ENCODE data around the gene FAM186B. TPM values are rescaled to one million over a fixed set of nuclear protein-coding genes. Genes with fewer than 3 reads are reported as not detected.

FAM186B gene
- total RNA-seq, 1 experiment from 2014 or later = 0.39 TPM

GRCh38 chr12:49631336-49631907, 26.0 kb upstream of the FAM186B start:
- peak; percentile 31 for ATAC-seq
- no peak overlapping the region for H3K4me3 Mint-ChIP-seq
- H3K9me3 Mint-ChIP-seq = no peaks in the 10 kb centered on the region
- H3K27me3 Mint-ChIP-seq (ENCODE audit: low read depth) = no peaks in the 10 kb centered on the region
- no peak for DNase-seq (ENCODE audit: low spot score)
- no peak for TF ChIP-seq JUN (CRISPR knock-in tag; IDR thresholded peaks at IDR 0.05)
- no peak for TF ChIP-seq ZNF416 (CRISPR knock-in tag; IDR thresholded peaks at IDR 0.05)
- no peak for TF ChIP-seq PRRX2 (CRISPR knock-in tag; IDR thresholded peaks at IDR 0.05)
- no peak for TF ChIP-seq ELF4 (CRISPR knock-in tag; IDR thresholded peaks at IDR 0.05; ENCODE audit: low read depth)
- TF ChIP-seq ZNF219 (CRISPR knock-in tag; IDR thresholded peaks at IDR 0.05; ENCODE audit: borderline replicate concordance) = no peak
- TF ChIP-seq, protein P1, sequence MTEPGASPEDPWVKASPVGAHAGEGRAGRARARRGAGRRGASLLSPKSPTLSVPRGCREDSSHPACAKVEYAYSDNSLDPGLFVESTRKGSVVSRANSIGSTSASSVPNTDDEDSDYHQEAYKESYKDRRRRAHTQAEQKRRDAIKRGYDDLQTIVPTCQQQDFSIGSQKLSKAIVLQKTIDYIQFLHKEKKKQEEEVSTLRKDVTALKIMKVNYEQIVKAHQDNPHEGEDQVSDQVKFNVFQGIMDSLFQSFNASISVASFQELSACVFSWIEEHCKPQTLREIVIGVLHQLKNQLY (CRISPR knock-in tag; IDR thresholded peaks at IDR 0.05) = no peak
- no peak for TF ChIP-seq NR3C1 (CRISPR knock-in tag; conservative IDR thresholded peaks at IDR 0.05; ENCODE audit: low read depth)
- no peak for TF ChIP-seq GRHL2 (CRISPR knock-in tag; IDR thresholded peaks at IDR 0.05; ENCODE audit: insufficient replicate concordance, severe bottlenecking)
- TF ChIP-seq, protein P2, sequence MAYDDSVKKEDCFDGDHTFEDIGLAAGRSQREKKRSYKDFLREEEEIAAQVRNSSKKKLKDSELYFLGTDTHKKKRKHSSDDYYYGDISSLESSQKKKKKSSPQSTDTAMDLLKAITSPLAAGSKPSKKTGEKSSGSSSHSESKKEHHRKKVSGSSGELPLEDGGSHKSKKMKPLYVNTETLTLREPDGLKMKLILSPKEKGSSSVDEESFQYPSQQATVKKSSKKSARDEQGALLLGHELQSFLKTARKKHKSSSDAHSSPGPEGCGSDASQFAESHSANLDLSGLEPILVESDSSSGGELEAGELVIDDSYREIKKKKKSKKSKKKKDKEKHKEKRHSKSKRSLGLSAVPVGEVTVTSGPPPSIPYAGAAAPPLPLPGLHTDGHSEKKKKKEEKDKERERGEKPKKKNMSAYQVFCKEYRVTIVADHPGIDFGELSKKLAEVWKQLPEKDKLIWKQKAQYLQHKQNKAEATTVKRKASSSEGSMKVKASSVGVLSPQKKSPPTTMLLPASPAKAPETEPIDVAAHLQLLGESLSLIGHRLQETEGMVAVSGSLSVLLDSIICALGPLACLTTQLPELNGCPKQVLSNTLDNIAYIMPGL (CRISPR knock-in tag; IDR thresholded peaks at IDR 0.05) = no peak
- TF ChIP-seq ZNF671 (CRISPR knock-in tag; IDR thresholded peaks at IDR 0.05) = no peak
- TF ChIP-seq FOXK1 (CRISPR knock-in tag; IDR thresholded peaks at IDR 0.05) = no peak
- TF ChIP-seq JAZF1 (CRISPR knock-in tag; IDR thresholded peaks at IDR 0.05) = no peak
- TF ChIP-seq, protein P3, sequence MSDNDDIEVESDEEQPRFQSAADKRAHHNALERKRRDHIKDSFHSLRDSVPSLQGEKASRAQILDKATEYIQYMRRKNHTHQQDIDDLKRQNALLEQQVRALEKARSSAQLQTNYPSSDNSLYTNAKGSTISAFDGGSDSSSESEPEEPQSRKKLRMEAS (CRISPR knock-in tag; IDR thresholded peaks at IDR 0.05) = no peak
- TF ChIP-seq MXD4 (CRISPR knock-in tag; IDR thresholded peaks at IDR 0.05; ENCODE audit: borderline replicate concordance) = no peak
- TF ChIP-seq, protein P4, sequence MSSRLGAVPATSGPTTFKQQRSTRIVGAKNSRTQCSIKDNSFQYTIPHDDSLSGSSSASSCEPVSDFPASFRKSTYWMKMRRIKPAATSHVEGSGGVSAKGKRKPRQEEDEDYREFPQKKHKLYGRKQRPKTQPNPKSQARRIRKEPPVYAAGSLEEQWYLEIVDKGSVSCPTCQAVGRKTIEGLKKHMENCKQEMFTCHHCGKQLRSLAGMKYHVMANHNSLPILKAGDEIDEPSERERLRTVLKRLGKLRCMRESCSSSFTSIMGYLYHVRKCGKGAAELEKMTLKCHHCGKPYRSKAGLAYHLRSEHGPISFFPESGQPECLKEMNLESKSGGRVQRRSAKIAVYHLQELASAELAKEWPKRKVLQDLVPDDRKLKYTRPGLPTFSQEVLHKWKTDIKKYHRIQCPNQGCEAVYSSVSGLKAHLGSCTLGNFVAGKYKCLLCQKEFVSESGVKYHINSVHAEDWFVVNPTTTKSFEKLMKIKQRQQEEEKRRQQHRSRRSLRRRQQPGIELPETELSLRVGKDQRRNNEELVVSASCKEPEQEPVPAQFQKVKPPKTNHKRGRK (CRISPR knock-in tag; IDR thresholded peaks at IDR 0.05; ENCODE audit: borderline replicate concordance) = no peak
- TF ChIP-seq, protein P5, sequence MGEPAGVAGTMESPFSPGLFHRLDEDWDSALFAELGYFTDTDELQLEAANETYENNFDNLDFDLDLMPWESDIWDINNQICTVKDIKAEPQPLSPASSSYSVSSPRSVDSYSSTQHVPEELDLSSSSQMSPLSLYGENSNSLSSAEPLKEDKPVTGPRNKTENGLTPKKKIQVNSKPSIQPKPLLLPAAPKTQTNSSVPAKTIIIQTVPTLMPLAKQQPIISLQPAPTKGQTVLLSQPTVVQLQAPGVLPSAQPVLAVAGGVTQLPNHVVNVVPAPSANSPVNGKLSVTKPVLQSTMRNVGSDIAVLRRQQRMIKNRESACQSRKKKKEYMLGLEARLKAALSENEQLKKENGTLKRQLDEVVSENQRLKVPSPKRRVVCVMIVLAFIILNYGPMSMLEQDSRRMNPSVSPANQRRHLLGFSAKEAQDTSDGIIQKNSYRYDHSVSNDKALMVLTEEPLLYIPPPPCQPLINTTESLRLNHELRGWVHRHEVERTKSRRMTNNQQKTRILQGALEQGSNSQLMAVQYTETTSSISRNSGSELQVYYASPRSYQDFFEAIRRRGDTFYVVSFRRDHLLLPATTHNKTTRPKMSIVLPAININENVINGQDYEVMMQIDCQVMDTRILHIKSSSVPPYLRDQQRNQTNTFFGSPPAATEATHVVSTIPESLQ (CRISPR knock-in tag; IDR thresholded peaks at IDR 0.05) = no peak
- peaks cover 14% of the 10 kb centered on the region for H3K36me3 Mint-ChIP-seq
- ChIA-PET POLR2A (interaction anchor here (0.5 kb wide), 1 partner anchor 706 kb away, joined by 6 read pairs; no protein-coding TSS in a partner anchor), CTCF (interaction anchor here (0.6 to 7.5 kb wide), 8 partner anchors 8 to 110 kb away, joined by 3 to 74 read pairs (median 4); partner anchors contain the start of genes PRPF40B and TMBIM6)
- H3K27ac Mint-ChIP-seq = no peak overlapping the region
- peaks cover under 1% of the 10 kb centered on the region for H3K4me1 Mint-ChIP-seq

GRCh38 chr12:49627752-49628360, 22.4 kb upstream of the FAM186B start:
- ChIA-PET CTCF (interaction anchor here (0.9 to 2.5 kb wide), 3 partner anchors 9 to 114 kb away, joined by 3 to 15 read pairs (median 4); partner anchors contain the start of gene TMBIM6), POLR2A (no interaction called here)
- Mint-ChIP-seq H3K27ac (no peak overlapping the region), H3K4me1 (peaks cover 12% of the 10 kb centered on the region), H3K4me3 (no peak overlapping the region), H3K9me3 (no peaks in the 10 kb centered on the region), H3K36me3 (peaks cover 6% of the 10 kb centered on the region; the same call in 1 of the 2 replicates), H3K27me3 (ENCODE audit: low read depth) (no peaks in the 10 kb centered on the region)
- ATAC-seq (no peak), DNase-seq (ENCODE audit: low spot score) (no peak)
- TF ChIP-seq ETV6 (CRISPR knock-in tag; IDR thresholded peaks at IDR 0.05) (no peak), E2F5 (CRISPR knock-in tag; IDR thresholded peaks at IDR 0.05) (no peak), ZNF671 (CRISPR knock-in tag; IDR thresholded peaks at IDR 0.05) (no peak), AR (CRISPR knock-in tag; IDR thresholded peaks at IDR 0.05) (no peak), ZNF416 (CRISPR knock-in tag; IDR thresholded peaks at IDR 0.05) (no peak), HMGA2 (CRISPR knock-in tag; IDR thresholded peaks at IDR 0.05) (no peak)
- TF ChIP-seq, protein P4 (CRISPR knock-in tag; IDR thresholded peaks at IDR 0.05; ENCODE audit: borderline replicate concordance) = no peak

Data from WTC11 (cell line).